SK-N-DZ (cell line): Measurements from ENCODE around the gene TELO2. TPM values are rescaled to one million over a fixed set of nuclear protein-coding genes. Genes with fewer than 3 reads are reported as not detected.

Source experiments
- DNase-seq: peaks from one replicate; pipeline ENCODE4 v3.0.0-alpha.2; 2015; ENCODE audit warnings: low spot score
- polyA plus RNA-seq, 2 experiments: library from polyadenylated mRNA; depleted of rRNA; stranded (reverse); fragments of >200 nt; gene quantifications; 2 replicates each; pipeline ENCODE4 v1.2.3, GENCODE V29; 2014

Gene TELO2
- 35.5 and 36.4 TPM in 2 replicates for polyA plus RNA-seq (2014; cell fraction: cytosol; rRNA removed)
- 165 and 184 TPM in 2 replicates for polyA plus RNA-seq (2014; cell fraction: nucleus; rRNA removed)

- peak; percentile 76 for DNase-seq
Measured at GRCh38 chr16:1492923-1493745, at the start of gene TELO2. Gene TELO2 (plus strand): TSS chr16:1493360. CDS start chr16:1494282, 922 bp downstream.

GRCh38 chr16:1443403-1443973, 49.7 kb upstream of the TELO2 start:
- peak; percentile 41 for DNase-seq

- DNase-seq: no peak
Measured at GRCh38 chr16:1443980-1444729, 49.0 kb upstream of the TELO2 start, which contains the start of gene CCDC154. Gene CCDC154 (minus strand): TSS chr16:1444556. CDS start chr16:1444322, 234 bp downstream.

- DNase-seq: no peak
Measured at GRCh38 chr16:1444730-1445517, 48.2 kb upstream of the TELO2 start.

- DNase-seq: no peak
Measured at GRCh38 chr16:1445518-1446203, 47.5 kb upstream of the TELO2 start.

GRCh38 chr16:1446296-1447080, 46.7 kb upstream of the TELO2 start:
- DNase-seq: no peak

GRCh38 chr16:1447965-1448364, 45.2 kb upstream of the TELO2 start:
- no peak for DNase-seq

GRCh38 chr16:1448536-1449116, 44.5 kb upstream of the TELO2 start:
- DNase-seq: no peak

GRCh38 chr16:1449201-1449788, 43.9 kb upstream of the TELO2 start:
- no peak for DNase-seq

GRCh38 chr16:1450218-1450617, 42.9 kb upstream of the TELO2 start:
- no peak for DNase-seq

- no peak for DNase-seq
Measured at GRCh38 chr16:1450841-1451240, 42.3 kb upstream of the TELO2 start.

GRCh38 chr16:1451702-1452392, 41.3 kb upstream of the TELO2 start:
- DNase-seq: no peak

- no peak for DNase-seq
Measured at GRCh38 chr16:1452530-1452929, 40.6 kb upstream of the TELO2 start.

GRCh38 chr16:1453316-1453715, 39.8 kb upstream of the TELO2 start:
- DNase-seq: no peak

- no peak for DNase-seq
Measured at GRCh38 chr16:1454561-1454960, 38.6 kb upstream of the TELO2 start.

- no peak for DNase-seq
Measured at GRCh38 chr16:1455190-1456171, 37.7 kb upstream of the TELO2 start.

GRCh38 chr16:1456951-1457350, 36.2 kb upstream of the TELO2 start:
- DNase-seq: no peak
